A673 (cell line): ENCODE results near the gene ISY1.

Experiments used
- EZH2 ChIP-seq: fragments of 200-600 bp; sonication (generic); IDR thresholded peaks from 2 replicates; pipeline ENCODE4 v1.6.1; 2017; ENCODE audit warnings: borderline replicate concordance, low read depth, mild to moderate bottlenecking, mixed read lengths, antibody characterized with exemption, low read length; ENCODE audit not compliant: poor library complexity, severe bottlenecking
- TF ChIP-seq, protein P1 (sequence below): fragments of 300-800, 200-600 bp; sonication (generic); conservative IDR thresholded peaks from 2 replicates; pipeline ENCODE4 v1.5.1; 2017; ENCODE audit warnings: low read depth, mild to moderate bottlenecking, antibody characterized with exemption, low read length, moderate library complexity, mixed read lengths

DNA sequence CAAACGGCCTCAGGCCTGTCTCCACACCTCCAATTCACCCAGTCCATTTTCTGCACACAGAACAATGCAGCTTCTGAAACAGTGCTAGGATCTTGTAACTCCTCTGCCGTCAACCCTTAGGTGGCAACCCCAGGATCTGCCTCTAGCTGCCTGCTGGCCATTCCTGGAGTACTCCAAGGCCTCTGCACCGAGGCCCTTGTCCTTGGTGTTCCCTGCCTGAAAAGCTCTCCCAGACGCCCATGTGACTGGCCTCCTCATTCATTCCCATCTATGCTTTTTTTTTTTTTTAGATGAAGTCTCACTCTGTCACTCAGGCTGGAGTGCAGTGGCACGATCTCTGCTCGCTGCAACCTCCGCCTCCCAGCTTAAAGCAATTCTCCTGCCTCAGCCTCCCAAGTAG lies 57.6 kb downstream of the ISY1 start:
- TF ChIP-seq, protein P1, sequence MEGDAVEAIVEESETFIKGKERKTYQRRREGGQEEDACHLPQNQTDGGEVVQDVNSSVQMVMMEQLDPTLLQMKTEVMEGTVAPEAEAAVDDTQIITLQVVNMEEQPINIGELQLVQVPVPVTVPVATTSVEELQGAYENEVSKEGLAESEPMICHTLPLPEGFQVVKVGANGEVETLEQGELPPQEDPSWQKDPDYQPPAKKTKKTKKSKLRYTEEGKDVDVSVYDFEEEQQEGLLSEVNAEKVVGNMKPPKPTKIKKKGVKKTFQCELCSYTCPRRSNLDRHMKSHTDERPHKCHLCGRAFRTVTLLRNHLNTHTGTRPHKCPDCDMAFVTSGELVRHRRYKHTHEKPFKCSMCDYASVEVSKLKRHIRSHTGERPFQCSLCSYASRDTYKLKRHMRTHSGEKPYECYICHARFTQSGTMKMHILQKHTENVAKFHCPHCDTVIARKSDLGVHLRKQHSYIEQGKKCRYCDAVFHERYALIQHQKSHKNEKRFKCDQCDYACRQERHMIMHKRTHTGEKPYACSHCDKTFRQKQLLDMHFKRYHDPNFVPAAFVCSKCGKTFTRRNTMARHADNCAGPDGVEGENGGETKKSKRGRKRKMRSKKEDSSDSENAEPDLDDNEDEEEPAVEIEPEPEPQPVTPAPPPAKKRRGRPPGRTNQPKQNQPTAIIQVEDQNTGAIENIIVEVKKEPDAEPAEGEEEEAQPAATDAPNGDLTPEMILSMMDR = no peak
- no peak for TF ChIP-seq EZH2
